HUES64 (cell line): ENCODE results near the gene MGAT4C.

Source experiments
- H3K27ac ChIP-seq: 2 replicates; pipeline ENCODE4 v1.7.0; 2013; ENCODE audit warnings: low read depth, low read length, inconsistent platforms
- H3K27me3 ChIP-seq: 2 replicates; pipeline ENCODE4 v1.6.1; 2013; ENCODE audit warnings: mild to moderate bottlenecking, low read length; ENCODE audit not compliant: insufficient read depth
- H3K36me3 ChIP-seq: 2 replicates; pipeline ENCODE4 v1.6.1; 2013; ENCODE audit warnings: mild to moderate bottlenecking, low read length; ENCODE audit not compliant: insufficient read depth
- H3K4me1 ChIP-seq: 2 replicates; pipeline ENCODE4 v1.6.1; 2013; ENCODE audit warnings: mild to moderate bottlenecking, low read length, moderate library complexity; ENCODE audit not compliant: insufficient read depth
- H3K4me3 ChIP-seq: 2 replicates; pipeline ENCODE4 v1.5.1; 2013; ENCODE audit warnings: mild to moderate bottlenecking, low read length, moderate library complexity
- H3K9ac ChIP-seq: 2 replicates; pipeline ENCODE4 v1.6.1; 2013; ENCODE audit warnings: mild to moderate bottlenecking, low read depth, low read length
- H3K9me3 ChIP-seq: 2 replicates; pipeline ENCODE4 v1.6.1; 2013; ENCODE audit warnings: low read depth, low read length; ENCODE audit not compliant: insufficient read depth
- WGBS: fragments of 150-250, 120-280 bp; methylation state at CpG from one replicate; pipeline ENCODE4 v1.1.7; 2013; ENCODE audit warnings: missing lambda C conversion rate; 5-methylcytosine and 5-hydroxymethylcytosine counted together

The MGAT4C gene

GRCh38 chr12:86174188-86174587 is 82.0 kb downstream of the MGAT4C start:
- Histone ChIP-seq H3K27ac (no peak overlapping the region), H3K4me1 (no peaks in the 10 kb centered on the region), H3K4me3 (no peak overlapping the region), H3K36me3 (no peaks in the 10 kb centered on the region), H3K9ac (no peak overlapping the region), H3K9me3 (no peaks in the 10 kb centered on the region), H3K27me3 (no peaks in the 10 kb centered on the region)
- WGBS: 100% methylated on average over 2 of the region's 2 CpGs

- H3K9me3 ChIP-seq: no peaks in the 10 kb centered on the region
- no peak overlapping the region for H3K27ac ChIP-seq
- no peaks in the 10 kb centered on the region for H3K4me1 ChIP-seq
- H3K4me3 ChIP-seq: no peak overlapping the region
- H3K27me3 ChIP-seq: no peaks in the 10 kb centered on the region
- no peaks in the 10 kb centered on the region for H3K36me3 ChIP-seq
- H3K9ac ChIP-seq: no peak overlapping the region
- 87% methylated on average over 2 of the region's 2 CpGs for WGBS
Measured at GRCh38 chr12:86172913-86173443, 83.2 kb downstream of the MGAT4C start.

- H3K4me1 ChIP-seq: no peaks in the 10 kb centered on the region
- H3K27ac ChIP-seq: no peak overlapping the region
- H3K27me3 ChIP-seq: no peaks in the 10 kb centered on the region
- no peak overlapping the region for H3K9ac ChIP-seq
- no peaks in the 10 kb centered on the region for H3K9me3 ChIP-seq
- no peak overlapping the region for H3K4me3 ChIP-seq
- H3K36me3 ChIP-seq: no peaks in the 10 kb centered on the region
- 94% methylated on average over 1 of the region's 1 CpG for WGBS
Measured at GRCh38 chr12:86170051-86170450, 86.1 kb downstream of the MGAT4C start.

GRCh38 chr12:86158956-86159355 is 97.2 kb downstream of the MGAT4C start:
- no peak overlapping the region for H3K4me3 ChIP-seq
- no peaks in the 10 kb centered on the region for H3K4me1 ChIP-seq
- no peaks in the 10 kb centered on the region for H3K36me3 ChIP-seq
- no peak overlapping the region for H3K27ac ChIP-seq
- no peaks in the 10 kb centered on the region for H3K27me3 ChIP-seq
- no peak overlapping the region for H3K9ac ChIP-seq
- no peaks in the 10 kb centered on the region for H3K9me3 ChIP-seq
- WGBS: over 99% methylated on average over 4 of the region's 4 CpGs

- H3K27ac ChIP-seq: no peak overlapping the region
- H3K4me3 ChIP-seq: no peak overlapping the region
- H3K36me3 ChIP-seq: no peaks in the 10 kb centered on the region
- H3K9ac ChIP-seq: no peak overlapping the region
- H3K4me1 ChIP-seq: no peaks in the 10 kb centered on the region
- 92% methylated on average over 6 of the region's 6 CpGs for WGBS
- no peaks in the 10 kb centered on the region for H3K27me3 ChIP-seq
- H3K9me3 ChIP-seq: no peaks in the 10 kb centered on the region
Measured at GRCh38 chr12:86154620-86155019, 101.6 kb downstream of the MGAT4C start.

- H3K27me3 ChIP-seq: no peaks in the 10 kb centered on the region
- H3K4me3 ChIP-seq: no peak overlapping the region
- H3K27ac ChIP-seq: no peak overlapping the region
- H3K36me3 ChIP-seq: no peaks in the 10 kb centered on the region
- no peaks in the 10 kb centered on the region for H3K9me3 ChIP-seq
- H3K4me1 ChIP-seq: peaks cover 16% of the 10 kb centered on the region
- H3K9ac ChIP-seq: no peak overlapping the region
Measured at GRCh38 chr12:86148612-86149011, 107.6 kb downstream of the MGAT4C start.

- H3K36me3 ChIP-seq: no peaks in the 10 kb centered on the region
- no peaks in the 10 kb centered on the region for H3K27me3 ChIP-seq
- H3K27ac ChIP-seq: no peak overlapping the region
- no peak overlapping the region for H3K9ac ChIP-seq
- no peaks in the 10 kb centered on the region for H3K9me3 ChIP-seq
- H3K4me1 ChIP-seq: peaks cover 16% of the 10 kb centered on the region
- no peak overlapping the region for H3K4me3 ChIP-seq
- WGBS: 44% methylated on average over 2 of the region's 3 CpGs
Measured at GRCh38 chr12:86148071-86148470, 108.1 kb downstream of the MGAT4C start.

GRCh38 chr12:86145156-86145555 is 111.0 kb downstream of the MGAT4C start:
- Histone ChIP-seq H3K4me1 (peaks cover 16% of the 10 kb centered on the region), H3K27me3 (no peaks in the 10 kb centered on the region), H3K9me3 (no peaks in the 10 kb centered on the region), H3K9ac (no peak overlapping the region), H3K4me3 (no peak overlapping the region), H3K27ac (no peak overlapping the region), H3K36me3 (no peaks in the 10 kb centered on the region)
- 100% methylated on average over 1 of the region's 2 CpGs for WGBS

GRCh38 chr12:86143162-86143561 is 113.0 kb downstream of the MGAT4C start:
- Histone ChIP-seq H3K27me3 (no peaks in the 10 kb centered on the region), H3K27ac (no peak overlapping the region), H3K4me3 (no peak overlapping the region), H3K4me1 (peaks cover 16% of the 10 kb centered on the region), H3K9ac (no peak overlapping the region), H3K36me3 (no peaks in the 10 kb centered on the region), H3K9me3 (no peaks in the 10 kb centered on the region)
- 100% methylated on average over 1 of the region's 1 CpG for WGBS

GRCh38 chr12:86139671-86140070 is 116.5 kb downstream of the MGAT4C start:
- Histone ChIP-seq H3K36me3 (no peaks in the 10 kb centered on the region), H3K4me3 (no peak overlapping the region), H3K27ac (no peak overlapping the region), H3K9ac (no peak overlapping the region), H3K27me3 (no peaks in the 10 kb centered on the region), H3K4me1 (peaks cover 5% of the 10 kb centered on the region; the same call in 1 of the 2 replicates), H3K9me3 (no peaks in the 10 kb centered on the region)
- WGBS: 92% methylated on average over 1 of the region's 1 CpG

- Histone ChIP-seq H3K4me3 (no peak overlapping the region), H3K9me3 (no peaks in the 10 kb centered on the region), H3K9ac (no peak overlapping the region), H3K4me1 (peaks cover 12% of the 10 kb centered on the region), H3K27ac (no peak overlapping the region), H3K36me3 (no peaks in the 10 kb centered on the region), H3K27me3 (no peaks in the 10 kb centered on the region)
- WGBS: 100% methylated on average over 2 of the region's 2 CpGs
Measured at GRCh38 chr12:86138770-86139169, 117.4 kb downstream of the MGAT4C start.

GRCh38 chr12:86137936-86138335 is 118.3 kb downstream of the MGAT4C start:
- H3K27me3 ChIP-seq: no peaks in the 10 kb centered on the region
- H3K4me1 ChIP-seq: peaks cover 16% of the 10 kb centered on the region
- no peaks in the 10 kb centered on the region for H3K9me3 ChIP-seq
- H3K27ac ChIP-seq: no peak overlapping the region; the same call in 1 of the 2 replicates
- WGBS: 84% methylated on average over 2 of the region's 2 CpGs
- H3K4me3 ChIP-seq: no peak overlapping the region
- H3K36me3 ChIP-seq: no peaks in the 10 kb centered on the region
- no peak overlapping the region for H3K9ac ChIP-seq
